ENCODE data around the gene TREH.
A peak's percentile ranks its signal among the peaks of the same experiment; 100 is the strongest.

The TREH gene

DNA sequence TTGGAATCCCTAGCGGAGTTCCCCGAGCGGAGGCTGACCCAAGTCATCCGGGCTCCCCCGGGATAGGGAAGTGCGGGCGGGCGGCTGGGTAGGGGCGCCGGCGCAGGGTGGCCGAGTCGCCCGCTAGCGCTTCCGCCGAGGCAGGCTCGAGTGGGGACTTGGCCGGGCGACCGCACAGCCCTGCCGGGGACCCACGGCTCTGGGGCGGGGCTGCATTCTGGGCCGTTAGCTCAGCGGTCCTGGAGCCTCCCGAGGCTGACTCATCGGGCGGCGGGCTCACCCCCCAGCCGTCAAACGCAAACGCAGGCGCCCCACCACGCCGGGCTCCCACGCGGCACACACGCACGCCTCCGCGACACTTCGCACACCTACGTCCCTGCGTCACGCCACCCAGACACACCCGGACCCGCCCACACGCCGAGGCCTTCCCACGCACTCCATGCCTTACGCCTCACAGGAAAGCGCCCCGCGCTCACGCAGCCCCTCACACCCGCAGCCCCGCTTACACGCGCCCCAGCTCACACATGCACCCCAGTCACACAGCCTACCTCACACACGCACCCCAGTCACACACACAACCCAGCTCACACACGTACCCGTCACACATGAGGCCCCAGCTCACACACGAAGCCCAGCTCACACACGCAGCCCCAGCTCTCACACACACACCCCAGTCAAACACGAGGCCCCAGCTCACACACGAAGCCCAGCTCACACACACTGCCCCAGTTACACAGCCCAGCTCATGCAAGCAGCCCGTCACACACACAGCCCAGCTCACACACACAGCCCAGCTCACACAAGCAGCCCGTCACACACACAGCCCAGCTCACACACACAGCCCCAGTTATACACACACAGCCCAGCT, 70.9 kb downstream of the TREH start:
- TF ChIP-seq FOXP2 (optimal IDR thresholded peaks at IDR 0.05; ENCODE audit: borderline replicate concordance, extremely low read depth, extremely low read length, insufficient read depth) (peak; percentile 89), SIN3A (IDR thresholded peaks at IDR 0.05; ENCODE audit: borderline replicate concordance, insufficient read depth, low read length) (no peak)

DNA sequence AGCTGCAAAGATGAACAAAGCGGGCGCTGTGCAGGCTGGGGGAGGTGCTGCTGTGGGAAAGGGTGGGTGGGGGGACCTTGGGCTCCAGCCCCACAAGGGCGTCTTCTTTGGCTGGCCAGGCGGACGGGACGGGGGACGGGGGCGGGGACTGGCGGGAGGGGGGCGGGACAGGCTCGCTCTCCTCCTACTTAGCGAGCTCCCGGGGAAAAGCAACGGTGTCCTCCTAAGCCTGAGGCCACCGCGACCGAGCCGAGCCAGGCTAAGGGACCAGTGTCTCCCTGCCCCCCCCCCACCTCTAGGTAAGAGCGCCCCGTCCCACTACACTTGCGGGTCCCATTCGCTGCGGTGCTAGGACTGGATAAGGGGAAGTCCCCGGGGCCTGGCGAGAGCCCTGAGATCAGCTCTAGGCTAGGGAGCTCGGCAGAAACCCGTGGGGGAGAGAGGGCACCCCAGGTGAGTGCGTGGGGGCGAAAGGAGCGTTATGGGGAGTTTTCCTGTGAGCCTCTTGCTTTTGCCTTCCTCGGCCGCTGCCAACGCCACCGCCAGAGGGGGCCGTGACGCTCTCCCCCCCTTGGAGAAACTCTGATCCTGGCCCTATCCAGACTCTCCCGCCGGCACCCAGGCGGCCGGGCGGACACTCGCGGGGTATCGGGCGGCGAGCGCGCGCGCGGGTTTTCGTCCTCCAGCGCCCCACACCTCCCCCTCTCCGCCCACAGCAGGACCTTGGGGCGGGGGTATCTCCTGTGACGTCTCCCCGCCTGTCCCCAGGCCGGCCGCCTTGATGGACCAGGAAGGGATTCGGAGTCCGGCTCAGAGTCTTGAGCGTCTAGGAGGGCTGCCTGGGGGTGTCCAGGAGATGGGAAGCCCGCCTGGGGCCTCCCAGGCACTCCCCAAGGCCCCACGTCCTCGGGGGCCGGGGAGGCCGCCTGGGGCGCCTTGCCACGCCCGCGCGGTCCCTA, 71.8 kb downstream of the TREH start, which contains the start of gene PHLDB1:
Gene PHLDB1, plus strand, starts transcription at position 215 of the 959 bp plus-strand sequence. CDS start 6,222 bp downstream, outside the sequence.
- TF ChIP-seq, protein P1, sequence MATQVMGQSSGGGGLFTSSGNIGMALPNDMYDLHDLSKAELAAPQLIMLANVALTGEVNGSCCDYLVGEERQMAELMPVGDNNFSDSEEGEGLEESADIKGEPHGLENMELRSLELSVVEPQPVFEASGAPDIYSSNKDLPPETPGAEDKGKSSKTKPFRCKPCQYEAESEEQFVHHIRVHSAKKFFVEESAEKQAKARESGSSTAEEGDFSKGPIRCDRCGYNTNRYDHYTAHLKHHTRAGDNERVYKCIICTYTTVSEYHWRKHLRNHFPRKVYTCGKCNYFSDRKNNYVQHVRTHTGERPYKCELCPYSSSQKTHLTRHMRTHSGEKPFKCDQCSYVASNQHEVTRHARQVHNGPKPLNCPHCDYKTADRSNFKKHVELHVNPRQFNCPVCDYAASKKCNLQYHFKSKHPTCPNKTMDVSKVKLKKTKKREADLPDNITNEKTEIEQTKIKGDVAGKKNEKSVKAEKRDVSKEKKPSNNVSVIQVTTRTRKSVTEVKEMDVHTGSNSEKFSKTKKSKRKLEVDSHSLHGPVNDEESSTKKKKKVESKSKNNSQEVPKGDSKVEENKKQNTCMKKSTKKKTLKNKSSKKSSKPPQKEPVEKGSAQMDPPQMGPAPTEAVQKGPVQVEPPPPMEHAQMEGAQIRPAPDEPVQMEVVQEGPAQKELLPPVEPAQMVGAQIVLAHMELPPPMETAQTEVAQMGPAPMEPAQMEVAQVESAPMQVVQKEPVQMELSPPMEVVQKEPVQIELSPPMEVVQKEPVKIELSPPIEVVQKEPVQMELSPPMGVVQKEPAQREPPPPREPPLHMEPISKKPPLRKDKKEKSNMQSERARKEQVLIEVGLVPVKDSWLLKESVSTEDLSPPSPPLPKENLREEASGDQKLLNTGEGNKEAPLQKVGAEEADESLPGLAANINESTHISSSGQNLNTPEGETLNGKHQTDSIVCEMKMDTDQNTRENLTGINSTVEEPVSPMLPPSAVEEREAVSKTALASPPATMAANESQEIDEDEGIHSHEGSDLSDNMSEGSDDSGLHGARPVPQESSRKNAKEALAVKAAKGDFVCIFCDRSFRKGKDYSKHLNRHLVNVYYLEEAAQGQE (IDR thresholded peaks at IDR 0.05; ENCODE audit: insufficient read depth in 1 of 2, low read depth in 2 of 2, low read length in 2 of 2), result no peak
- TF ChIP-seq TAF1 (IDR thresholded peaks at IDR 0.05; ENCODE audit: borderline replicate concordance, insufficient read depth, low read length) (peak; percentile 51; the same call in 1 of the 2 replicates), SIN3A (IDR thresholded peaks at IDR 0.05; ENCODE audit: borderline replicate concordance, insufficient read depth, low read length) (no peak), FOXP2 (optimal IDR thresholded peaks at IDR 0.05; ENCODE audit: borderline replicate concordance, extremely low read depth, extremely low read length, insufficient read depth) (no peak), POLR2AphosphoS5 (IDR thresholded peaks at IDR 0.05; ENCODE audit: low read depth, low read length) (peak; percentile 61; the same call in 1 of the 2 replicates)
